GM23248 (cell line): ENCODE data around the gene NT5M. TPM values are rescaled to one million over a fixed set of nuclear protein-coding genes. Genes with fewer than 3 reads are reported as not detected.
"Not testable (repeated sequence)": the region's sequence is repeated elsewhere in the genome, so short reads cannot be mapped to it uniquely, and the experiment has no call there.

ENCODE experiments used
- DNase-seq: peaks from one replicate; pipeline ENCODE4 v3.0.0-alpha.2; 2015
- H2AFZ ChIP-seq: fragments of 200-600 bp; sonication (generic); 2 replicates; pipeline ENCODE4 v1.6.1; 2016; ENCODE audit warnings: antibody characterized with exemption
- H3F3A ChIP-seq: fragments of 200-600 bp; sonication (generic); 2 replicates; pipeline ENCODE4 v1.6.1; 2016; ENCODE audit warnings: mild to moderate bottlenecking, antibody characterized with exemption, mixed run types; ENCODE audit not compliant: insufficient read depth
- H3K27ac ChIP-seq: fragments of 200-600 bp; sonication (generic); 2 replicates; pipeline ENCODE4 v1.5.1; 2016; ENCODE audit warnings: mild to moderate bottlenecking
- H3K27me3 ChIP-seq: fragments of 200-600 bp; sonication (generic); replicated peaks from 2 replicates; pipeline ENCODE4 v1.6.1; 2016; ENCODE audit warnings: mild to moderate bottlenecking; ENCODE audit not compliant: insufficient read depth
- H3K36me3 ChIP-seq: fragments of 200-600 bp; sonication (generic); 2 replicates; pipeline ENCODE4 v1.6.1; 2016; ENCODE audit warnings: low read depth, mild to moderate bottlenecking
- H3K4me1 ChIP-seq: fragments of 200-600 bp; sonication (generic); 2 replicates; pipeline ENCODE4 v1.6.1; 2016; ENCODE audit warnings: mild to moderate bottlenecking; ENCODE audit not compliant: insufficient read depth
- H3K4me2 ChIP-seq: fragments of 200-600 bp; sonication (generic); one replicate; pipeline ENCODE4 v1.6.1; 2016; ENCODE audit warnings: mild to moderate bottlenecking; ENCODE audit not compliant: unreplicated experiment
- H3K4me3 ChIP-seq: fragments of 200-600 bp; sonication (generic); 2 replicates; pipeline ENCODE4 v1.5.1; 2016; ENCODE audit warnings: mild to moderate bottlenecking
- H3K79me2 ChIP-seq: fragments of 200-600 bp; sonication (generic); 2 replicates; pipeline ENCODE4 v1.6.1; 2016; ENCODE audit warnings: mild to moderate bottlenecking; ENCODE audit not compliant: insufficient read depth
- H3K9ac ChIP-seq: fragments of 200-600 bp; sonication (generic); 2 replicates; pipeline ENCODE4 v1.6.1; 2016; ENCODE audit warnings: mild to moderate bottlenecking
- H3K9me2 ChIP-seq: fragments of 200-600 bp; sonication (generic); 2 replicates; pipeline ENCODE4 v1.6.1; 2016; ENCODE audit warnings: mixed run types, mild to moderate bottlenecking, moderate library complexity; ENCODE audit not compliant: insufficient read depth
- H3K9me3 ChIP-seq: fragments of 200-600 bp; sonication (generic); one replicate; pipeline ENCODE4 v1.6.1; 2017; ENCODE audit warnings: low read depth
- H4K20me1 ChIP-seq: fragments of 200-600 bp; sonication (generic); 2 replicates; pipeline ENCODE4 v1.6.0; 2016; ENCODE audit not compliant: insufficient read depth
- EZH2 ChIP-seq: fragments of 200-600 bp; sonication (generic); IDR thresholded peaks from 2 replicates; pipeline ENCODE4 v1.6.1; 2018; ENCODE audit warnings: antibody characterized with exemption, mild to moderate bottlenecking; ENCODE audit not compliant: insufficient read depth, poor library complexity, severe bottlenecking
- EZH2phosphoT487 ChIP-seq: fragments of 200-600 bp; sonication (generic); IDR thresholded peaks from 2 replicates; pipeline ENCODE4 v1.6.1; 2018; ENCODE audit warnings: antibody characterized with exemption, moderate library complexity, mild to moderate bottlenecking, low read depth; ENCODE audit not compliant: insufficient read depth
- WGBS, 2 experiments: methylation state at CpG; one replicate each; pipeline ENCODE4 v1.1.6; 2015 to 2017; ENCODE audit warnings: low lambda C conversion rate in 2 of 2, low coverage in 1 of 2; ENCODE audit errors: missing lambda C conversion rate in 2 of 2; 5-methylcytosine and 5-hydroxymethylcytosine counted together
- in situ Hi-C: fragments of 300-500 bp; cut with MboI; formaldehyde crosslinking; loops from 2 replicates; pipeline ENCODE4 v1.15.0; 2020
- polyA plus RNA-seq: library from polyadenylated mRNA; unstranded; fragments of >200 nt; fragmentation: Nextera tagmentation; extraction: Ambion mirVana; gene quantifications from 2 replicates; pipeline ENCODE4 v1.2.1, GENCODE V29; 2016
- total RNA-seq: library from RNA; depleted of rRNA; stranded (reverse); fragments of >200 nt; shearing (Covaris generic); gene quantifications from 2 replicates; pipeline ENCODE4 v1.2.3, GENCODE V29; 2014; rRNA removed

NT5M gene
- total RNA-seq, result 0.63 and 5.1 TPM in 2 replicates
- 3.3 and 4.5 TPM in 2 replicates for polyA plus RNA-seq

DNA sequence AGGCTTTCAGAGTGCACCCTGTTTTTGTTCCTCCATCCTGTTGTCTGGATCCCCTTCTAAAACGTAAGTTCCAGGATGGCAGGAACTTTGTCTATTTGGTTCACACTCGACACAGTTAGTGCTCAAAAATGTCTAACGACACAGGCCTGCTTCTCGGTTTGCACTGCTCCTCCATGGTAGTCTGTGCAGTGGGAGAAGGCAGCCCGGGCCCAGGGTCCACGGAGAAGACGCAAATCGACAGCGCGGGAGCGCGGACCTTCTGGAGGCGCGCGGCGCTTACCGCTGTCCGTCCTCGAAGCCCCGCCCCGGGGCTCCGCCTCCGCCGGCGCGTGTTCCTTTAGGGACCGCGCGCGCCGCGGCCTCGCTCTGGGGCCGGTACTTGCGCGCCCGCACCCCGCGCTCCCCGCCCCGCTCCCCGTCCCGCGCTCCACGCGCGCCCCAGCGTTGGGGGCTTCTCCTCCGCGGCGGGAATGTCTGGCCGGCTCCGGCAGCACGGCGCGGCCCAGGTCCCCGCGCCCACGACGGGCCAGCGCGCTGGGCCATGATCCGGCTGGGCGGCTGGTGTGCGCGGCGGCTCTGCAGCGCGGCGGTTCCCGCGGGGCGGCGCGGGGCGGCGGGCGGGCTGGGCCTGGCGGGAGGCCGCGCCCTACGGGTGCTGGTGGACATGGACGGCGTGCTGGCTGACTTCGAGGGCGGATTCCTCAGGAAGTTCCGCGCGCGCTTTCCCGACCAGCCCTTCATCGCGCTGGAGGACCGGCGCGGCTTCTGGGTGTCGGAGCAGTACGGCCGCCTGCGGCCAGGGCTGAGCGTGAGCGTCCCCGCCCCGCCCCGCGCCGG lies at the start of gene NT5M:
Gene NT5M (plus strand): TSS at position 364 of the 837 bp plus-strand sequence. CDS start 178 bp downstream, at position 542.
- DNase-seq, result peak; percentile 92
- Histone ChIP-seq H3K9me2 (no peaks in the 10 kb centered on the region), H4K20me1 (no peaks in the 10 kb centered on the region), H3K4me2 (peak within 1 kb of the TSS; percentile 94), H3K4me3 (peak within 1 kb of the TSS; percentile 81), H3K27me3 (no peaks in the 10 kb centered on the region), H3K9me3 (no peaks in the 10 kb centered on the region), H3F3A (peaks cover 6% of the 10 kb centered on the region), H3K27ac (no peak within 1 kb of the TSS; the same call in 1 of the 2 replicates), H2AFZ (peak within 1 kb of the TSS; percentile 85), H3K79me2 (no peaks in the 10 kb centered on the region), H3K36me3 (no peaks in the 10 kb centered on the region), H3K4me1 (peaks cover 4% of the 10 kb centered on the region), H3K9ac (peak within 1 kb of the TSS; percentile 74)
- WGBS, 2 experiments, result 1 to 3% methylated on average over 41 to 79 of the region's 107 CpGs
- in situ Hi-C loops, result no loop called here
- no peak for TF ChIP-seq EZH2
- no peak for TF ChIP-seq EZH2phosphoT487

GRCh38 chr17:17253406-17253805 lies 49.8 kb upstream of the NT5M start:
- no peak for DNase-seq
- Histone ChIP-seq H3K36me3 (peaks cover 24% of the 10 kb centered on the region), H3F3A (no peaks in the 10 kb centered on the region), H3K27me3 (no peaks in the 10 kb centered on the region), H3K79me2 (0 out of 2 replicates have a peak, but pooled peaks cover 5% of the 10 kb centered on the region), H3K9me3 (no peaks in the 10 kb centered on the region), H2AFZ (no peak overlapping the region), H3K27ac (no peak overlapping the region), H4K20me1 (no peaks in the 10 kb centered on the region), H3K4me2 (no peak overlapping the region), H3K4me3 (no peak overlapping the region), H3K9me2 (no peaks in the 10 kb centered on the region), H3K4me1 (no peaks in the 10 kb centered on the region), H3K9ac (peak overlapping the region; percentile 12; the same call in 1 of the 2 replicates)
- WGBS, 2 experiments, result 93 to 97% methylated on average over 3 of the region's 3 CpGs
- TF ChIP-seq EZH2phosphoT487, result no peak
- no peak for TF ChIP-seq EZH2
- in situ Hi-C loops, result no loop called here

- Histone ChIP-seq H3K9me3 (no peaks in the 10 kb centered on the region), H3K9ac (peak overlapping the region; percentile 12; the same call in 1 of the 2 replicates), H3K27ac (peak overlapping the region; percentile 53), H3K4me3 (no peak overlapping the region), H3K4me2 (no peak overlapping the region), H3K27me3 (no peaks in the 10 kb centered on the region), H3K79me2 (0 out of 2 replicates have a peak, but pooled peaks cover 5% of the 10 kb centered on the region), H3F3A (no peaks in the 10 kb centered on the region), H4K20me1 (no peaks in the 10 kb centered on the region), H2AFZ (no peak overlapping the region), H3K9me2 (no peaks in the 10 kb centered on the region), H3K4me1 (no peaks in the 10 kb centered on the region), H3K36me3 (peaks cover 24% of the 10 kb centered on the region)
- WGBS, 2 experiments, result 87 to 89% methylated on average over 3 of the region's 3 CpGs
- TF ChIP-seq EZH2, result no peak
- TF ChIP-seq EZH2phosphoT487, result no peak
- in situ Hi-C loops, result no loop called here
- peak; percentile 67 for DNase-seq
Observed at GRCh38 chr17:17254036-17254435, 49.1 kb upstream of the NT5M start.

GRCh38 chr17:17255689-17256088 lies 47.5 kb upstream of the NT5M start:
- not testable (repeated sequence) for H3K9me3 ChIP-seq
- 87 to 92% methylated on average over 11 of the region's 11 CpGs for WGBS, 2 experiments
- H3K36me3 ChIP-seq, result peaks cover 31% of the 10 kb centered on the region; the same call in 1 of the 2 replicates

More at GRCh38 chr17:17255689-17256088, 47.5 kb upstream of the NT5M start:
- H4K20me1 ChIP-seq, H3K27me3 ChIP-seq, H3K9ac ChIP-seq, H3K27ac ChIP-seq, in situ Hi-C loops, DNase-seq, H3K79me2 ChIP-seq, H3K4me1 ChIP-seq, H3F3A ChIP-seq, H3K9me2 ChIP-seq, H3K4me2 ChIP-seq, H3K4me3 ChIP-seq, H2AFZ ChIP-seq: not testable (repeated sequence)
